ENCODE results near the gene SERTAD1. TPM values are rescaled to one million over a fixed set of nuclear protein-coding genes. Genes with fewer than 3 reads are reported as not detected.

The SERTAD1 gene
- total and polyA plus RNA-seq, 11 donors = 7.6 to 40.2 (median 11.5) TPM

DNA sequence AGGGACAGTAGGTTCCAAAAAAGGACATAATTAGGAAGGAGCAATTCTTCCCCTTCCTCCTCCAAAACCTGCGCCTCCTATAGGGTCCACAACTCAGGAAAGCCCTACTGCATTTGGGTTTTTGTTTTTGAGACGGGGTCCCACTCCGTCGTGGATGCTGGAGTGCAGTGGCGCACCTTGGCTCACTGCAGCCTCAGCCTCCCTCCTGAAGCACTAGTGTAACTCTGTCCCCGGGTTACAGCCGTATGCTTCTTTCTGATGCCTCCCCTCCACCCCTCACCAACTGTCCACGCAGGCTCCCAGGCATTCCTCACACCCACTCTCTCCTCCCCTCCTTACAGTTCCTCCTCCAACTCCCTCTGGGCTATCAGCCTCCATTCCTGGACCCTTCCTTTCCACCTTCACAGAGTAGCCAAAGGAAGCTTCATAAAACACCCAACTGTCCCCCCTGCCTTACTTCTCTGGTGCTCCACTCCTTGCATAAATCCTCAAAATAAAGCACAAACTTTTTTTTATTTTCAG lies 20.5 kb upstream of the SERTAD1 start:
- H3K36me3 ChIP-seq = peaks cover 0 to 53% (median 35%) of the 10 kb centered on the region in 9 donors
- peaks cover 5 to 22% (median 19%) of the 10 kb centered on the region in 12 donors for H3K4me1 ChIP-seq
- DNase-seq (no peak), ATAC-seq (no peak)
- H3K27ac ChIP-seq = no peak overlapping the region
- TF ChIP-seq POLR2A (IDR thresholded peaks at IDR 0.05) = no peak
- TF ChIP-seq CTCF (IDR thresholded peaks at IDR 0.05) = no peak
- no peak overlapping the region for H3K4me3 ChIP-seq
- no peaks in the 10 kb centered on the region for H3K27me3 ChIP-seq
- intact Hi-C loops (cut with DNase I) = no loop called here
- no peaks in the 10 kb centered on the region for H3K9me3 ChIP-seq
- WGBS, 4 donors = 79 to 88% (median 83%) methylated on average over 8 of the region's 8 CpGs

- no peak overlapping the region for H3K27ac ChIP-seq
- no peaks in the 10 kb centered on the region for H3K9me3 ChIP-seq
- DNase-seq (no peak), ATAC-seq (no peak)
- intact Hi-C loops (cut with DNase I) = no loop called here
- no peak overlapping the region for H3K4me3 ChIP-seq
- H3K27me3 ChIP-seq = no peaks in the 10 kb centered on the region
- peaks cover 0 to 53% (median 40%) of the 10 kb centered on the region in 9 donors for H3K36me3 ChIP-seq
- TF ChIP-seq POLR2A (IDR thresholded peaks at IDR 0.05) (no peak), CTCF (IDR thresholded peaks at IDR 0.05) (no peak)
- 74 to 78% (median 77%) methylated on average over 9 of the region's 9 CpGs for WGBS, 4 donors
- H3K4me1 ChIP-seq = peaks cover 5 to 26% (median 22%) of the 10 kb centered on the region in 12 donors
Measured at GRCh38 chr19:40445780-40446262, 20.0 kb upstream of the SERTAD1 start.

DNA sequence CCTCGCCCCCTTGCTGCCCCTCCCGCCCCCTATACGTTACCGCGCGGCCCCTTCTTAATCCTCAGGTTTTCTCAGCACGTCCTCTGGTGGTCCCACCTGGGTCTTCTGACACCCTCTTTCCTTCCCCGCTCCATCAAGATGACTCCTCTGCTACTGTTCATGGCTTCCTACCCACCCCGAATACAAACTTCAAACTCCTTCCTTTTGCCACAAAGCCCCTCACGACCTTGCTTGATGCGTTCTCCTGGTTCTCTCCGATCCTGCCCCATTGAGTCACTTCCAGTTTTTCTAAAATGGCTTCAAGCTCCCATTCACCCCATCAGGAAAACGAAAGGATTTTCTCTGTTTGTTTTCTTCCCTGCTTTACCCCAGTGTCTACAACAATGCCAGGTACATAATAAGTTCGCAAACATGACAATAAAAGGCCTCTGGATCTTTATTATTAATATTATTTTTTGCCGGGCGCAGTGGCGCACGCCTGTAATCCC lies 19.1 kb upstream of the SERTAD1 start:
- no peak for DNase-seq
- Histone ChIP-seq H3K27ac (peak overlapping the region; percentile 89 to 100 (median 98)), H3K36me3 (peaks cover 0 to 58% (median 48%) of the 10 kb centered on the region in 9 donors), H3K4me3 (peak overlapping the region; percentile 62 to 99 (median 90)), H3K27me3 (no peaks in the 10 kb centered on the region), H3K4me1 (peaks cover 5 to 31% (median 23%) of the 10 kb centered on the region in 12 donors), H3K9me3 (no peaks in the 10 kb centered on the region)
- TF ChIP-seq POLR2A (IDR thresholded peaks at IDR 0.05) (no peak), CTCF (IDR thresholded peaks at IDR 0.05) (peak in 6 of 12 donors; percentile 1 to 34 (median 22))
- WGBS, 4 donors = 20 to 24% (median 20%) methylated on average over 18 of the region's 18 CpGs
- ATAC-seq = no peak
- intact Hi-C loops (cut with DNase I) = loop anchor here in 4 of 10 donors (1.0 to 5.0 kb wide), 4 partner anchors 20 to 98 kb away; partner anchors contain the start of genes BLVRB (in 2 of the 4), C19orf47 (in 1 of the 4), PLD3 (in 1 of the 4) and SERTAD1 (in 1 of the 4)

Measured in heart left ventricle (tissue), 16 donors.